ENCODE data around the gene LINGO1. TPM values are rescaled to one million over a fixed set of nuclear protein-coding genes. Genes with fewer than 3 reads are reported as not detected.

The LINGO1 gene
- total and polyA plus RNA-seq, 4 donors, result 0.50 to 1.6 (median 0.75) TPM; not detected in 1

- TF ChIP-seq SP1 (IDR thresholded peaks at IDR 0.05) (no peak), GABPA (IDR thresholded peaks at IDR 0.05 in 1 of 2, conservative IDR thresholded peaks at IDR 0.05 in 1 of 2) (no peak), JUND (IDR thresholded peaks at IDR 0.05) (no peak), CTCF (IDR thresholded peaks at IDR 0.05; ENCODE audit: low read depth, low read length, missing input control) (no peak), RAD21 (IDR thresholded peaks at IDR 0.05) (no peak), HNF4G (IDR thresholded peaks at IDR 0.05) (no peak), FOXA1 (IDR thresholded peaks at IDR 0.05) (no peak), NR2F2 (IDR thresholded peaks at IDR 0.05) (no peak), MAX (IDR thresholded peaks at IDR 0.05) (no peak), ATF3 (IDR thresholded peaks at IDR 0.05) (no peak), YY1 (IDR thresholded peaks at IDR 0.05) (no peak), HNF4A (conservative IDR thresholded peaks at IDR 0.05) (no peak)
- no peaks in the 10 kb centered on the region for H3K9me3 ChIP-seq (ENCODE audit: control insufficient read depth in 4 of 4, low read length in 3 of 4)
- H3K9ac ChIP-seq (ENCODE audit: low read depth in 1 of 2, low read length in 2 of 2), result no peak overlapping the region
- no peaks in the 10 kb centered on the region for H3K27me3 ChIP-seq (ENCODE audit: control insufficient read depth in 4 of 4, insufficient read depth in 4 of 4, low read length in 3 of 4)
- no peak overlapping the region for H3K4me3 ChIP-seq (ENCODE audit: low read depth in 1 of 3, low read length in 3 of 3)
- DNase-seq (ENCODE audit: low spot score), result no peak
- H3K27ac ChIP-seq (ENCODE audit: low read depth in 1 of 2, low read length in 2 of 2), result no peak overlapping the region
- no peaks in the 10 kb centered on the region for H3K4me1 ChIP-seq (ENCODE audit: control insufficient read depth in 4 of 4, insufficient read depth in 4 of 4, low read length in 3 of 4)
- no peaks in the 10 kb centered on the region for H3K36me3 ChIP-seq (ENCODE audit: control insufficient read depth in 4 of 4, insufficient read depth in 3 of 4, low read depth in 1 of 4, low read length in 3 of 4)
- 92% methylated on average over 8 of the region's 8 CpGs for WGBS
These were observed 16.6 kb downstream of the LINGO1 start for GRCh38 chr15:77616072-77616471.

GRCh38 chr15:77615472-77615871 is 17.2 kb downstream of the LINGO1 start:
- no peak for DNase-seq (ENCODE audit: low spot score)

More at GRCh38 chr15:77615472-77615871, 17.2 kb downstream of the LINGO1 start:
- WGBS, result 98% methylated on average over 31 of the region's 31 CpGs
- H3K27ac ChIP-seq (ENCODE audit: low read depth in 1 of 2, low read length in 2 of 2), result no peak overlapping the region
- H3K27me3 ChIP-seq (ENCODE audit: control insufficient read depth in 4 of 4, insufficient read depth in 4 of 4, low read length in 3 of 4), result no peaks in the 10 kb centered on the region
- H3K36me3 ChIP-seq (ENCODE audit: control insufficient read depth in 4 of 4, insufficient read depth in 3 of 4, low read depth in 1 of 4, low read length in 3 of 4), result no peaks in the 10 kb centered on the region
- H3K4me3 ChIP-seq (ENCODE audit: low read depth in 1 of 3, low read length in 3 of 3), result no peak overlapping the region
- H3K9ac ChIP-seq (ENCODE audit: low read depth in 1 of 2, low read length in 2 of 2), result no peak overlapping the region
- no peak for TF ChIP-seq FOXA1 (IDR thresholded peaks at IDR 0.05)
- TF ChIP-seq RXRA (IDR thresholded peaks at IDR 0.05), result no peak
- TF ChIP-seq, protein P1, sequence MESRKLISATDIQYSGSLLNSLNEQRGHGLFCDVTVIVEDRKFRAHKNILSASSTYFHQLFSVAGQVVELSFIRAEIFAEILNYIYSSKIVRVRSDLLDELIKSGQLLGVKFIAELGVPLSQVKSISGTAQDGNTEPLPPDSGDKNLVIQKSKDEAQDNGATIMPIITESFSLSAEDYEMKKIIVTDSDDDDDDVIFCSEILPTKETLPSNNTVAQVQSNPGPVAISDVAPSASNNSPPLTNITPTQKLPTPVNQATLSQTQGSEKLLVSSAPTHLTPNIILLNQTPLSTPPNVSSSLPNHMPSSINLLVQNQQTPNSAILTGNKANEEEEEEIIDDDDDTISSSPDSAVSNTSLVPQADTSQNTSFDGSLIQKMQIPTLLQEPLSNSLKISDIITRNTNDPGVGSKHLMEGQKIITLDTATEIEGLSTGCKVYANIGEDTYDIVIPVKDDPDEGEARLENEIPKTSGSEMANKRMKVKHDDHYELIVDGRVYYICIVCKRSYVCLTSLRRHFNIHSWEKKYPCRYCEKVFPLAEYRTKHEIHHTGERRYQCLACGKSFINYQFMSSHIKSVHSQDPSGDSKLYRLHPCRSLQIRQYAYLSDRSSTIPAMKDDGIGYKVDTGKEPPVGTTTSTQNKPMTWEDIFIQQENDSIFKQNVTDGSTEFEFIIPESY (IDR thresholded peaks at IDR 0.05), result no peak
- TF ChIP-seq RAD21 (IDR thresholded peaks at IDR 0.05), result no peak
- no peak for TF ChIP-seq EGR1 (IDR thresholded peaks at IDR 0.05; ENCODE audit: low read depth in 2 of 2)
- no peak for TF ChIP-seq FOXA2 (IDR thresholded peaks at IDR 0.05)
- TF ChIP-seq TAF1 (conservative IDR thresholded peaks at IDR 0.05), result no peak
- TF ChIP-seq REST (IDR thresholded peaks at IDR 0.05), result no peak
- no peak for TF ChIP-seq ATF3 (IDR thresholded peaks at IDR 0.05)
- TF ChIP-seq CTCF (IDR thresholded peaks at IDR 0.05; ENCODE audit: low read depth, low read length, missing input control), result no peak
- no peak for TF ChIP-seq NR2F2 (IDR thresholded peaks at IDR 0.05)
- TF ChIP-seq YY1 (IDR thresholded peaks at IDR 0.05), result no peak
- no peak for TF ChIP-seq GABPA (IDR thresholded peaks at IDR 0.05 in 1 of 2, conservative IDR thresholded peaks at IDR 0.05 in 1 of 2)
- TF ChIP-seq JUND (IDR thresholded peaks at IDR 0.05), result no peak
- TF ChIP-seq HNF4G (IDR thresholded peaks at IDR 0.05), result no peak
- H3K9me3 ChIP-seq (ENCODE audit: control insufficient read depth in 4 of 4, low read length in 3 of 4), result no peaks in the 10 kb centered on the region
- no peaks in the 10 kb centered on the region for H3K4me1 ChIP-seq (ENCODE audit: control insufficient read depth in 4 of 4, insufficient read depth in 4 of 4, low read length in 3 of 4)

Measured in liver (tissue), 9 donors.